GM20000 (cell line): ENCODE results near the gene ZP3.
"Not testable (repeated sequence)": the region's sequence is repeated elsewhere in the genome, so short reads cannot be mapped to it uniquely, and the experiment has no call there.

Experiments
- DNase-seq: peaks from one replicate; pipeline ENCODE4 v3.0.0; 2012; ENCODE audit warnings: low spot score

ZP3 gene

GRCh38 chr7:76485822-76486610 lies 61.3 kb downstream of the ZP3 start:
- not testable (repeated sequence) for DNase-seq

GRCh38 chr7:76486618-76487017 lies 61.9 kb downstream of the ZP3 start:
- DNase-seq = not testable (repeated sequence)

GRCh38 chr7:76487969-76488368 lies 63.2 kb downstream of the ZP3 start:
- DNase-seq = not testable (repeated sequence)
